HepG2 (cell line): ENCODE data around the gene CSH1. TPM values are rescaled to one million over a fixed set of nuclear protein-coding genes. Genes with fewer than 3 reads are reported as not detected.
A peak's percentile ranks its signal among the peaks of the same experiment; 100 is the strongest.

Experiments
- ATF2 ChIP-seq: sonication (generic); formaldehyde crosslinking; IDR thresholded peaks from 2 replicates; pipeline ENCODE4 v1.4.0; 2020; ENCODE audit warnings: missing genetic modification reagents
- EP300 ChIP-seq, 3 experiments: sonication (generic) in 1 of 3; formaldehyde crosslinking in 1 of 3; IDR thresholded peaks; 2 replicates each; pipeline versions ENCODE4 v1.5.1 to v1.6.1; 2011 to 2020; ENCODE audit warnings: low read depth in 2 of 3, low read length in 2 of 3, borderline replicate concordance in 1 of 3, improper control_type of control experiment in 1 of 3, mild to moderate bottlenecking in 1 of 3, missing genetic modification reagents in 1 of 3, moderate library complexity in 1 of 3
- GABPB1 ChIP-seq: IDR thresholded peaks from 2 replicates; pipeline ENCODE4 v1.6.1; 2016; ENCODE audit warnings: mild to moderate bottlenecking, missing genetic modification reagents, moderate library complexity, missing compliant biosample characterization
- GRHL1 ChIP-seq: sonication (generic); formaldehyde crosslinking; conservative IDR thresholded peaks from 2 replicates; pipeline ENCODE4 v1.8.0; 2022; ENCODE audit warnings: missing genetic modification reagents
- KDM5A ChIP-seq: fragments of 200-600 bp; sonication (generic); IDR thresholded peaks from 2 replicates; pipeline ENCODE4 v1.7.0; 2018; ENCODE audit warnings: antibody characterized with exemption, mild to moderate bottlenecking, low read length, borderline replicate concordance
- KDM5B ChIP-seq: sonication (generic); formaldehyde crosslinking; IDR thresholded peaks from 2 replicates; pipeline ENCODE4 v1.4.0; 2020; ENCODE audit warnings: missing genetic modification reagents, mild to moderate bottlenecking, borderline replicate concordance
- PLRG1 ChIP-seq: fragments of 450-650 bp; conservative IDR thresholded peaks from 2 replicates; pipeline ENCODE4 v1.6.1; 2016
- RAD21 ChIP-seq: fragments of 450-650 bp; formaldehyde crosslinking; IDR thresholded peaks from 2 replicates; pipeline ENCODE4 v1.5.0; 2020; ENCODE audit warnings: mild to moderate bottlenecking
- REPIN1 ChIP-seq: sonication (generic); formaldehyde crosslinking; IDR thresholded peaks from 2 replicates; pipeline ENCODE4 v1.8.0; 2022; ENCODE audit warnings: missing genetic modification reagents, low read depth, mild to moderate bottlenecking, borderline replicate concordance
- TBX2 ChIP-seq: sonication (generic); formaldehyde crosslinking; IDR thresholded peaks from 2 replicates; pipeline ENCODE4 v1.5.0; 2020; ENCODE audit warnings: missing genetic modification reagents, mild to moderate bottlenecking, borderline replicate concordance
- ZFP90 ChIP-seq: sonication (generic); formaldehyde crosslinking; IDR thresholded peaks from 2 replicates; pipeline ENCODE4 v1.8.0; 2022; ENCODE audit warnings: missing genetic modification reagents, mild to moderate bottlenecking, inconsistent platforms, borderline replicate concordance
- ZFP91 ChIP-seq: sonication (generic); formaldehyde crosslinking; IDR thresholded peaks from 2 replicates; pipeline ENCODE4 v1.9.0; 2022; ENCODE audit warnings: missing genetic modification reagents, mild to moderate bottlenecking, borderline replicate concordance
- ZNF12 ChIP-seq: sonication (generic); formaldehyde crosslinking; IDR thresholded peaks from 2 replicates; pipeline ENCODE4 v1.5.0; 2020; ENCODE audit warnings: missing genetic modification reagents
- ZNF572 ChIP-seq: sonication (generic); formaldehyde crosslinking; IDR thresholded peaks from 2 replicates; pipeline ENCODE4 v1.5.1; 2020; ENCODE audit warnings: mild to moderate bottlenecking, missing genetic modification reagents
- ZNF720 ChIP-seq: sonication (generic); formaldehyde crosslinking; IDR thresholded peaks from 2 replicates; pipeline ENCODE4 v1.4.0; 2020; ENCODE audit warnings: missing genetic modification reagents
- ZSCAN30 ChIP-seq: sonication (generic); formaldehyde crosslinking; IDR thresholded peaks from 2 replicates; pipeline ENCODE4 v1.5.0; 2020; ENCODE audit warnings: mild to moderate bottlenecking, missing genetic modification reagents
- polyA plus RNA-seq, 8 experiments: library from polyadenylated mRNA; depleted of rRNA in 3 of 8; stranded (reverse) in 7 of 8; unstranded in 1 of 8; fragments of >200 nt; fragmentation: Illumina TruSeq in 4 of 8; extraction: Trizol in 4 of 8; gene quantifications; 2 replicates each; pipeline versions ENCODE4 v1.2.1 to v1.2.3, GENCODE V29; 2011 to 2016; ENCODE audit warnings: low read depth in 4 of 8, missing spikeins in 1 of 8, mixed read lengths in 1 of 8; ENCODE audit not compliant: insufficient read depth in 1 of 8
- total RNA-seq, 5 experiments: library from RNA; depleted of rRNA; stranded (reverse); fragments of >200 nt; fragmentation: Illumina TruSeq; extraction: Trizol; gene quantifications; 2 replicates each; pipeline ENCODE4 v1.2.3, GENCODE V29; 2016; ENCODE audit warnings: low read depth in 1 of 5
- TF ChIP-seq, protein P1 (sequence below): sonication (generic); formaldehyde crosslinking; conservative IDR thresholded peaks from 2 replicates; pipeline ENCODE4 v1.4.0; 2020; ENCODE audit warnings: missing genetic modification reagents
- TF ChIP-seq, protein P2 (sequence below), 2 experiments: IDR thresholded peaks; 2 replicates each; pipeline ENCODE4 v1.6.1; 2011 to 2012; ENCODE audit warnings: low read length in 2 of 2, borderline replicate concordance in 1 of 2, low read depth in 1 of 2, mild to moderate bottlenecking in 1 of 2, moderate library complexity in 1 of 2

The CSH1 gene
- total and polyA plus RNA-seq, 2 of the 13 experiments (the other 11 are each of a cell fraction or from before 2014, with no cell fraction given): not detected

GRCh38 chr17:63930951-63931575, 34.7 kb upstream of the CSH1 start (continued):
- no peak for TF ChIP-seq GRHL1 (CRISPR knock-in tag)
- no peak for TF ChIP-seq KDM5A
- TF ChIP-seq, protein P1, sequence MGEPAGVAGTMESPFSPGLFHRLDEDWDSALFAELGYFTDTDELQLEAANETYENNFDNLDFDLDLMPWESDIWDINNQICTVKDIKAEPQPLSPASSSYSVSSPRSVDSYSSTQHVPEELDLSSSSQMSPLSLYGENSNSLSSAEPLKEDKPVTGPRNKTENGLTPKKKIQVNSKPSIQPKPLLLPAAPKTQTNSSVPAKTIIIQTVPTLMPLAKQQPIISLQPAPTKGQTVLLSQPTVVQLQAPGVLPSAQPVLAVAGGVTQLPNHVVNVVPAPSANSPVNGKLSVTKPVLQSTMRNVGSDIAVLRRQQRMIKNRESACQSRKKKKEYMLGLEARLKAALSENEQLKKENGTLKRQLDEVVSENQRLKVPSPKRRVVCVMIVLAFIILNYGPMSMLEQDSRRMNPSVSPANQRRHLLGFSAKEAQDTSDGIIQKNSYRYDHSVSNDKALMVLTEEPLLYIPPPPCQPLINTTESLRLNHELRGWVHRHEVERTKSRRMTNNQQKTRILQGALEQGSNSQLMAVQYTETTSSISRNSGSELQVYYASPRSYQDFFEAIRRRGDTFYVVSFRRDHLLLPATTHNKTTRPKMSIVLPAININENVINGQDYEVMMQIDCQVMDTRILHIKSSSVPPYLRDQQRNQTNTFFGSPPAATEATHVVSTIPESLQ: no peak
- no peak for TF ChIP-seq TBX2 (CRISPR knock-in tag)
- TF ChIP-seq GABPB1: peak; percentile 25; the same call in 1 of the 2 replicates
- no peak for TF ChIP-seq ZSCAN30 (CRISPR knock-in tag)
- TF ChIP-seq ZFP90: no peak
- TF ChIP-seq ZNF720 (CRISPR knock-in tag): no peak
- no peak for TF ChIP-seq REPIN1
- TF ChIP-seq PLRG1: no peak
- no peak for TF ChIP-seq ZNF12 (CRISPR knock-in tag)
- TF ChIP-seq ZFP91 (CRISPR knock-in tag): peak; percentile 15; the same call in 1 of the 2 replicates
- TF ChIP-seq RAD21 (CRISPR knock-in tag): no peak
- TF ChIP-seq ZNF572: no peak
- TF ChIP-seq KDM5B: no peak
- TF ChIP-seq, protein P2, sequence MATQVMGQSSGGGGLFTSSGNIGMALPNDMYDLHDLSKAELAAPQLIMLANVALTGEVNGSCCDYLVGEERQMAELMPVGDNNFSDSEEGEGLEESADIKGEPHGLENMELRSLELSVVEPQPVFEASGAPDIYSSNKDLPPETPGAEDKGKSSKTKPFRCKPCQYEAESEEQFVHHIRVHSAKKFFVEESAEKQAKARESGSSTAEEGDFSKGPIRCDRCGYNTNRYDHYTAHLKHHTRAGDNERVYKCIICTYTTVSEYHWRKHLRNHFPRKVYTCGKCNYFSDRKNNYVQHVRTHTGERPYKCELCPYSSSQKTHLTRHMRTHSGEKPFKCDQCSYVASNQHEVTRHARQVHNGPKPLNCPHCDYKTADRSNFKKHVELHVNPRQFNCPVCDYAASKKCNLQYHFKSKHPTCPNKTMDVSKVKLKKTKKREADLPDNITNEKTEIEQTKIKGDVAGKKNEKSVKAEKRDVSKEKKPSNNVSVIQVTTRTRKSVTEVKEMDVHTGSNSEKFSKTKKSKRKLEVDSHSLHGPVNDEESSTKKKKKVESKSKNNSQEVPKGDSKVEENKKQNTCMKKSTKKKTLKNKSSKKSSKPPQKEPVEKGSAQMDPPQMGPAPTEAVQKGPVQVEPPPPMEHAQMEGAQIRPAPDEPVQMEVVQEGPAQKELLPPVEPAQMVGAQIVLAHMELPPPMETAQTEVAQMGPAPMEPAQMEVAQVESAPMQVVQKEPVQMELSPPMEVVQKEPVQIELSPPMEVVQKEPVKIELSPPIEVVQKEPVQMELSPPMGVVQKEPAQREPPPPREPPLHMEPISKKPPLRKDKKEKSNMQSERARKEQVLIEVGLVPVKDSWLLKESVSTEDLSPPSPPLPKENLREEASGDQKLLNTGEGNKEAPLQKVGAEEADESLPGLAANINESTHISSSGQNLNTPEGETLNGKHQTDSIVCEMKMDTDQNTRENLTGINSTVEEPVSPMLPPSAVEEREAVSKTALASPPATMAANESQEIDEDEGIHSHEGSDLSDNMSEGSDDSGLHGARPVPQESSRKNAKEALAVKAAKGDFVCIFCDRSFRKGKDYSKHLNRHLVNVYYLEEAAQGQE (IDR thresholded peaks at IDR 0.05; ENCODE audit: borderline replicate concordance in 1 of 2, low read depth in 1 of 2, low read length in 2 of 2): no peak
- TF ChIP-seq EP300 (IDR thresholded peaks at IDR 0.05; ENCODE audit: low read depth in 2 of 2, low read length in 2 of 2): no peak
- TF ChIP-seq EP300 (CRISPR knock-in tag; IDR thresholded peaks at IDR 0.05; ENCODE audit: borderline replicate concordance): no peak
- TF ChIP-seq ATF2: no peak
